Cardiac ventricle fibroblast (primary cell): ENCODE measurements around the gene RNF180. TPM values are rescaled to one million over a fixed set of nuclear protein-coding genes. Genes with fewer than 3 reads are reported as not detected.

Experiments used
- total RNA-seq: library from RNA; depleted of rRNA; stranded (reverse); fragments of >200 nt; gene quantifications from 2 replicates; pipeline ENCODE4 v1.2.3, GENCODE V29; 2015

Gene RNF180
- 1.9 and 3.0 TPM in 2 replicates for total RNA-seq

GRCh38 chr5:64165500-64166200 lies at the start of gene RNF180:
TSS of gene RNF180 (plus strand) at chr5:64165843. CDS start at chr5:64200808, 34,965 bp downstream.

Other genes starting within 250 kb of the RNF180 start
- not detected in 2 replicates for gene HTR1A, start 203.4 kb upstream of the RNF180 start, total RNA-seq